HEK293 (cell line): ENCODE measurements around the gene NEMP2.

Experiments used
- ATF2 ChIP-seq: fragments of 450-650 bp; formaldehyde crosslinking; IDR thresholded peaks from 2 replicates; pipeline ENCODE4 v1.5.1; 2016; ENCODE audit warnings: missing biosample characterization, missing genetic modification characterization, low read depth
- HOXC10 ChIP-seq: sonication (generic); formaldehyde crosslinking; IDR thresholded peaks from 2 replicates; pipeline ENCODE4 v1.8.1; 2023; ENCODE audit warnings: mild to moderate bottlenecking, missing genetic modification reagents
- KLF7 ChIP-seq: fragments of 450-650 bp; formaldehyde crosslinking; IDR thresholded peaks from 2 replicates; pipeline ENCODE4 v1.5.1; 2016; ENCODE audit warnings: missing biosample characterization, missing genetic modification characterization, borderline replicate concordance
- REST ChIP-seq: fragments of 450-650 bp; formaldehyde crosslinking; IDR thresholded peaks from 2 replicates; pipeline ENCODE4 v1.5.1; 2016; ENCODE audit warnings: missing biosample characterization, missing genetic modification characterization
- ZBTB8A ChIP-seq: fragments of 450-650 bp; formaldehyde crosslinking; IDR thresholded peaks from 2 replicates; pipeline ENCODE4 v1.5.1; 2016; ENCODE audit warnings: missing biosample characterization, missing genetic modification characterization
- ZNF16 ChIP-seq: fragments of 450-650 bp; formaldehyde crosslinking; IDR thresholded peaks from 2 replicates; pipeline ENCODE4 v1.5.1; 2016; ENCODE audit warnings: low read depth, missing biosample characterization, missing genetic modification characterization
- ZNF19 ChIP-seq: fragments of 450-650 bp; formaldehyde crosslinking; IDR thresholded peaks from 2 replicates; pipeline ENCODE4; 2016; ENCODE audit warnings: missing biosample characterization, missing genetic modification characterization, low read depth
- ZNF391 ChIP-seq: fragments of 450-650 bp; formaldehyde crosslinking; IDR thresholded peaks from 2 replicates; pipeline ENCODE4 v1.5.1; 2016; ENCODE audit warnings: low read depth, missing biosample characterization, missing genetic modification characterization, borderline replicate concordance
- ZNF394 ChIP-seq: fragments of 450-650 bp; formaldehyde crosslinking; IDR thresholded peaks from 2 replicates; pipeline ENCODE4 v1.5.1; 2016; ENCODE audit warnings: missing biosample characterization, missing genetic modification characterization, mild to moderate bottlenecking, moderate library complexity, borderline replicate concordance
- ZNF473 ChIP-seq: fragments of 450-650 bp; formaldehyde crosslinking; IDR thresholded peaks from 2 replicates; pipeline ENCODE4 v1.5.1; 2017; ENCODE audit warnings: missing biosample characterization, missing genetic modification characterization
- ZNF488 ChIP-seq: fragments of 450-650 bp; formaldehyde crosslinking; IDR thresholded peaks from 2 replicates; pipeline ENCODE4 v1.5.1; 2016; ENCODE audit warnings: missing biosample characterization, missing genetic modification characterization
- ZNF521 ChIP-seq: fragments of 450-650 bp; formaldehyde crosslinking; IDR thresholded peaks from 2 replicates; pipeline ENCODE4 v1.5.1; 2017; ENCODE audit warnings: missing biosample characterization, mild to moderate bottlenecking, missing genetic modification characterization
- TF ChIP-seq, protein P1 (sequence below): fragments of 450-650 bp; formaldehyde crosslinking; IDR thresholded peaks from 2 replicates; pipeline ENCODE4 v1.5.1; 2016; ENCODE audit warnings: missing biosample characterization, missing genetic modification characterization
- TF ChIP-seq, protein P2 (sequence below): fragments of 450-650 bp; formaldehyde crosslinking; conservative IDR thresholded peaks from 2 replicates; pipeline ENCODE4 v1.5.1; 2016; ENCODE audit warnings: low read depth, missing biosample characterization, missing genetic modification characterization

DNA sequence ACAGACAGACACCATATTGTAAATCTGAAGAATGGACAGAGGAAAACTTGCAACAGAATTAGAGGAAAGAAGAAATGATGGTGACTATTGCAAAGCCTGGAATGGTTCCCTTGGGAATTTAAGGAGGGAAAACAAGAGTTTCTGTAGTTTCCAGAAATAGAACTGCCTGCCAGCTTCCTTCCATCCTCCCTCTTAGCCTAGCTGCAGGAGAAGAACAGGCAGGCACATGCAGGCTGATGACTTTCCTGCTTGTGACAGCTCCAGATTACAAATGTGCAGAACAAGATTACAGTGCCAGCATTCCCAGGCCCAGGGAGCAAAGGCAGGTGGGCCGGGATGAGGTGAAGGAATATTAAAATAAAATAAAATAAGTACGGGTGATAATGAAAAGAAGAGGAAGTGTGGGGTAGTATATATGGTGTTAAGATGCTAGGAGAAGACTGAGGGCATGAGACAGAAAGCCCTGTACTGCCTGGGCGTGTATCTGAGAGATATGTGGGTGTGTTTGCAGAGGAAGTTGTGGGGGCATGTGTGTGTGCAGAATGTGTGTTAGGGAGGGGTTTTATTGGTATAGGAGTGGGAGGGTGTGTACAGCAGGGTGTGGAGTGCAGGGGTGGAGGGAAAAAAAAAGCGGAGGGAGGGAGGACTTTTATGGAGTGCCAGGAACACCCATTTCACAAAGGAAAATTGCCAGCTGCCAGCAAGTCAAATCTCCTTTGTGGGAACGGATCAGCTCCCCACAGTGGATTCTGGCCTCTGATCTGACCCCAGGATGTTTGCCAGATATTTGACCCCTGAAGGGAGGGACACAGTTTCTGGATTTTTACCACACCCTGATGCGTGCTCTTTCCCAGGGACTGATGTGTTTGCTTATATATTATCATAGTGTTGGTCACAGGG lies 43.9 kb upstream of the NEMP2 start:
- TF ChIP-seq HOXC10 (CRISPR knock-in tag): no peak
- TF ChIP-seq, protein P1, sequence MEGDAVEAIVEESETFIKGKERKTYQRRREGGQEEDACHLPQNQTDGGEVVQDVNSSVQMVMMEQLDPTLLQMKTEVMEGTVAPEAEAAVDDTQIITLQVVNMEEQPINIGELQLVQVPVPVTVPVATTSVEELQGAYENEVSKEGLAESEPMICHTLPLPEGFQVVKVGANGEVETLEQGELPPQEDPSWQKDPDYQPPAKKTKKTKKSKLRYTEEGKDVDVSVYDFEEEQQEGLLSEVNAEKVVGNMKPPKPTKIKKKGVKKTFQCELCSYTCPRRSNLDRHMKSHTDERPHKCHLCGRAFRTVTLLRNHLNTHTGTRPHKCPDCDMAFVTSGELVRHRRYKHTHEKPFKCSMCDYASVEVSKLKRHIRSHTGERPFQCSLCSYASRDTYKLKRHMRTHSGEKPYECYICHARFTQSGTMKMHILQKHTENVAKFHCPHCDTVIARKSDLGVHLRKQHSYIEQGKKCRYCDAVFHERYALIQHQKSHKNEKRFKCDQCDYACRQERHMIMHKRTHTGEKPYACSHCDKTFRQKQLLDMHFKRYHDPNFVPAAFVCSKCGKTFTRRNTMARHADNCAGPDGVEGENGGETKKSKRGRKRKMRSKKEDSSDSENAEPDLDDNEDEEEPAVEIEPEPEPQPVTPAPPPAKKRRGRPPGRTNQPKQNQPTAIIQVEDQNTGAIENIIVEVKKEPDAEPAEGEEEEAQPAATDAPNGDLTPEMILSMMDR (tag by site-specific recombination): no peak
- no peak for TF ChIP-seq ATF2
- no peak for TF ChIP-seq ZNF521
- no peak for TF ChIP-seq ZNF488 (tag by site-specific recombination)
- no peak for TF ChIP-seq ZNF473
- no peak for TF ChIP-seq ZNF19
- no peak for TF ChIP-seq ZNF391 (tag by site-specific recombination)
- no peak for TF ChIP-seq REST (tag by site-specific recombination)
- no peak for TF ChIP-seq ZNF16 (tag by site-specific recombination)
- TF ChIP-seq ZBTB8A (tag by site-specific recombination): no peak
- peak; percentile 74; the same call in 1 of the 2 replicates for TF ChIP-seq KLF7 (tag by site-specific recombination)
- no peak for TF ChIP-seq ZNF394
- TF ChIP-seq, protein P2, sequence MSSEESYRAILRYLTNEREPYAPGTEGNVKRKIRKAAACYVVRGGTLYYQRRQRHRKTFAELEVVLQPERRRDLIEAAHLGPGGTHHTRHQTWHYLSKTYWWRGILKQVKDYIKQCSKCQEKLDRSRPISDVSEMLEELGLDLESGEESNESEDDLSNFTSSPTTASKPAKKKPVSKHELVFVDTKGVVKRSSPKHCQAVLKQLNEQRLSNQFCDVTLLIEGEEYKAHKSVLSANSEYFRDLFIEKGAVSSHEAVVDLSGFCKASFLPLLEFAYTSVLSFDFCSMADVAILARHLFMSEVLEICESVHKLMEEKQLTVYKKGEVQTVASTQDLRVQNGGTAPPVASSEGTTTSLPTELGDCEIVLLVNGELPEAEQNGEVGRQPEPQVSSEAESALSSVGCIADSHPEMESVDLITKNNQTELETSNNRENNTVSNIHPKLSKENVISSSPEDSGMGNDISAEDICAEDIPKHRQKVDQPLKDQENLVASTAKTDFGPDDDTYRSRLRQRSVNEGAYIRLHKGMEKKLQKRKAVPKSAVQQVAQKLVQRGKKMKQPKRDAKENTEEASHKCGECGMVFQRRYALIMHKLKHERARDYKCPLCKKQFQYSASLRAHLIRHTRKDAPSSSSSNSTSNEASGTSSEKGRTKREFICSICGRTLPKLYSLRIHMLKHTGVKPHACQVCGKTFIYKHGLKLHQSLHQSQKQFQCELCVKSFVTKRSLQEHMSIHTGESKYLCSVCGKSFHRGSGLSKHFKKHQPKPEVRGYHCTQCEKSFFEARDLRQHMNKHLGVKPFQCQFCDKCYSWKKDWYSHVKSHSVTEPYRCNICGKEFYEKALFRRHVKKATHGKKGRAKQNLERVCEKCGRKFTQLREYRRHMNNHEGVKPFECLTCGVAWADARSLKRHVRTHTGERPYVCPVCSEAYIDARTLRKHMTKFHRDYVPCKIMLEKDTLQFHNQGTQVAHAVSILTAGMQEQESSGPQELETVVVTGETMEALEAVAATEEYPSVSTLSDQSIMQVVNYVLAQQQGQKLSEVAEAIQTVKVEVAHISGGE (tag by site-specific recombination): no peak
